ENCODE measurements around the gene ZNF367.

- no peak for TF ChIP-seq POLR2A (IDR thresholded peaks at IDR 0.05)
- TF ChIP-seq, protein P1, sequence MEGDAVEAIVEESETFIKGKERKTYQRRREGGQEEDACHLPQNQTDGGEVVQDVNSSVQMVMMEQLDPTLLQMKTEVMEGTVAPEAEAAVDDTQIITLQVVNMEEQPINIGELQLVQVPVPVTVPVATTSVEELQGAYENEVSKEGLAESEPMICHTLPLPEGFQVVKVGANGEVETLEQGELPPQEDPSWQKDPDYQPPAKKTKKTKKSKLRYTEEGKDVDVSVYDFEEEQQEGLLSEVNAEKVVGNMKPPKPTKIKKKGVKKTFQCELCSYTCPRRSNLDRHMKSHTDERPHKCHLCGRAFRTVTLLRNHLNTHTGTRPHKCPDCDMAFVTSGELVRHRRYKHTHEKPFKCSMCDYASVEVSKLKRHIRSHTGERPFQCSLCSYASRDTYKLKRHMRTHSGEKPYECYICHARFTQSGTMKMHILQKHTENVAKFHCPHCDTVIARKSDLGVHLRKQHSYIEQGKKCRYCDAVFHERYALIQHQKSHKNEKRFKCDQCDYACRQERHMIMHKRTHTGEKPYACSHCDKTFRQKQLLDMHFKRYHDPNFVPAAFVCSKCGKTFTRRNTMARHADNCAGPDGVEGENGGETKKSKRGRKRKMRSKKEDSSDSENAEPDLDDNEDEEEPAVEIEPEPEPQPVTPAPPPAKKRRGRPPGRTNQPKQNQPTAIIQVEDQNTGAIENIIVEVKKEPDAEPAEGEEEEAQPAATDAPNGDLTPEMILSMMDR (IDR thresholded peaks at IDR 0.05): no peak
Observed at GRCh38 chr9:96436063-96436455, 17.9 kb upstream of the ZNF367 start.

Measured in uterus (tissue), 2 donors.